MM.1S (cell line): ENCODE measurements around the gene RXRA.

Source experiments
- DNase-seq: peaks from one replicate; pipeline ENCODE4 v3.0.0-alpha.2; 2015
- H2AFZ ChIP-seq: fragments of 300-600 bp; sonication (generic); 2 replicates; pipeline ENCODE4 v1.6.0; 2016; ENCODE audit warnings: antibody characterized with exemption, low read length
- H3F3A ChIP-seq: fragments of 300-600 bp; sonication (generic); 2 replicates; pipeline ENCODE4 v1.6.1; 2016; ENCODE audit warnings: mild to moderate bottlenecking, antibody characterized with exemption, low read length, moderate library complexity, mixed read lengths; ENCODE audit not compliant: insufficient read depth
- H3K27ac ChIP-seq: fragments of 300-600 bp; sonication (generic); 2 replicates; pipeline ENCODE4 v1.5.1; 2016; ENCODE audit warnings: mild to moderate bottlenecking, low read length
- H3K27me3 ChIP-seq: fragments of 300-600 bp; sonication (generic); replicated peaks from 2 replicates; pipeline ENCODE4 v1.6.0; 2016; ENCODE audit warnings: low read length; ENCODE audit not compliant: insufficient read depth
- H3K36me3 ChIP-seq: fragments of 300-600 bp; sonication (generic); replicated peaks from 2 replicates; pipeline ENCODE4 v1.6.1; 2016; ENCODE audit warnings: mild to moderate bottlenecking, low read length, mixed read lengths; ENCODE audit not compliant: insufficient read depth
- H3K4me1 ChIP-seq: fragments of 300-600 bp; sonication (generic); 2 replicates; pipeline ENCODE4 v1.6.1; 2016; ENCODE audit warnings: low read length, mixed read lengths
- H3K4me2 ChIP-seq: fragments of 300-600 bp; sonication (generic); 2 replicates; pipeline ENCODE4 v1.6.0; 2016; ENCODE audit warnings: low read depth, low read length
- H3K4me3 ChIP-seq: fragments of 300-600 bp; sonication (generic); 2 replicates; pipeline ENCODE4 v1.5.1; 2016; ENCODE audit warnings: low read length, mixed read lengths
- H3K79me2 ChIP-seq: fragments of 300-600 bp; sonication (generic); 2 replicates; pipeline ENCODE4 v1.6.1; 2016; ENCODE audit warnings: mixed run types, low read length, mixed read lengths
- H3K9ac ChIP-seq: fragments of 300-600 bp; sonication (generic); 2 replicates; pipeline ENCODE4 v1.6.1; 2016; ENCODE audit warnings: low read length, mixed read lengths
- H3K9me2 ChIP-seq: fragments of 300-600 bp; sonication (generic); replicated peaks from 2 replicates; pipeline ENCODE4 v1.6.1; 2016; ENCODE audit warnings: mild to moderate bottlenecking, low read length, mixed read lengths; ENCODE audit not compliant: insufficient read depth
- H3K9me3 ChIP-seq: fragments of 300-600 bp; sonication (generic); replicated peaks from 2 replicates; pipeline ENCODE4 v1.6.1; 2016; ENCODE audit warnings: mild to moderate bottlenecking, low read length, mixed read lengths; ENCODE audit not compliant: insufficient read depth
- H4K20me1 ChIP-seq: fragments of 300-600 bp; sonication (generic); 2 replicates; pipeline ENCODE4 v1.6.1; 2016; ENCODE audit warnings: mild to moderate bottlenecking, low read length, moderate library complexity, mixed read lengths; ENCODE audit not compliant: insufficient read depth
- EZH2 ChIP-seq: fragments of 300-600 bp; sonication (generic); optimal IDR thresholded peaks from 2 replicates; pipeline ENCODE3; 2017; ENCODE audit warnings: low read depth, mild to moderate bottlenecking, antibody characterized with exemption, low read length, mixed read lengths
- EZH2phosphoT487 ChIP-seq: fragments of 300-600 bp; sonication (generic); IDR thresholded peaks from 2 replicates; pipeline ENCODE4 v1.6.1; 2018; ENCODE audit warnings: antibody characterized with exemption, low read length
- TF ChIP-seq, protein P1 (sequence below): fragments of 300-600 bp; sonication (generic); IDR thresholded peaks from 2 replicates; pipeline ENCODE4 v1.5.1; 2016; ENCODE audit warnings: antibody characterized with exemption, low read length, mixed read lengths

The RXRA gene

DNA sequence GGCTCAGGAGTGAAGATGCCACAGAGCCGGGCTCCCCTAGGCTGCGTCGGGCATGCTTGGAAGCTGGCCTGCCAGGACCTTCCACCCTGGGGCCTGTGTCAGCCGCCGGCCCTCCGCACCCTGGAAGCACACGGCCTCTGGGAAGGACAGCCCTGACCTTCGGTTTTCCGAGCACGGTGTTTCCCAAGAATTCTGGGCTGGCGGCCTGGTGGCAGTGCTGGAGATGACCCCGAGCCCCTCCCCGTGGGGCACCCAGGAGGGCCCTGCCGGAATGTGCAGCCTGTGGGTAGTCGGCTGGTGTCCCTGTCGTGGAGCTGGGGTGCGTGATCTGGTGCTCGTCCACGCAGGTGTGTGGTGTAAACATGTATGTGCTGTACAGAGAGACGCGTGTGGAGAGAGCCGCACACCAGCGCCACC is 113.1 kb downstream of the RXRA start:
- H3K4me3 ChIP-seq: no peak overlapping the region
- H3K27ac ChIP-seq: no peak overlapping the region
- TF ChIP-seq, protein P1, sequence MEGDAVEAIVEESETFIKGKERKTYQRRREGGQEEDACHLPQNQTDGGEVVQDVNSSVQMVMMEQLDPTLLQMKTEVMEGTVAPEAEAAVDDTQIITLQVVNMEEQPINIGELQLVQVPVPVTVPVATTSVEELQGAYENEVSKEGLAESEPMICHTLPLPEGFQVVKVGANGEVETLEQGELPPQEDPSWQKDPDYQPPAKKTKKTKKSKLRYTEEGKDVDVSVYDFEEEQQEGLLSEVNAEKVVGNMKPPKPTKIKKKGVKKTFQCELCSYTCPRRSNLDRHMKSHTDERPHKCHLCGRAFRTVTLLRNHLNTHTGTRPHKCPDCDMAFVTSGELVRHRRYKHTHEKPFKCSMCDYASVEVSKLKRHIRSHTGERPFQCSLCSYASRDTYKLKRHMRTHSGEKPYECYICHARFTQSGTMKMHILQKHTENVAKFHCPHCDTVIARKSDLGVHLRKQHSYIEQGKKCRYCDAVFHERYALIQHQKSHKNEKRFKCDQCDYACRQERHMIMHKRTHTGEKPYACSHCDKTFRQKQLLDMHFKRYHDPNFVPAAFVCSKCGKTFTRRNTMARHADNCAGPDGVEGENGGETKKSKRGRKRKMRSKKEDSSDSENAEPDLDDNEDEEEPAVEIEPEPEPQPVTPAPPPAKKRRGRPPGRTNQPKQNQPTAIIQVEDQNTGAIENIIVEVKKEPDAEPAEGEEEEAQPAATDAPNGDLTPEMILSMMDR: no peak
- TF ChIP-seq EZH2phosphoT487: no peak
- no peak for TF ChIP-seq EZH2
- H3K4me2 ChIP-seq: no peak overlapping the region
- H4K20me1 ChIP-seq: no peaks in the 10 kb centered on the region
- no peaks in the 10 kb centered on the region for H3F3A ChIP-seq
- H3K9ac ChIP-seq: no peak overlapping the region
- H3K4me1 ChIP-seq: peaks cover 5% of the 10 kb centered on the region
- H3K27me3 ChIP-seq: peaks cover 14% of the 10 kb centered on the region
- H3K79me2 ChIP-seq: no peaks in the 10 kb centered on the region
- no peaks in the 10 kb centered on the region for H3K9me3 ChIP-seq
- no peaks in the 10 kb centered on the region for H3K36me3 ChIP-seq
- no peak for DNase-seq
- no peak overlapping the region for H2AFZ ChIP-seq
- no peaks in the 10 kb centered on the region for H3K9me2 ChIP-seq

DNA sequence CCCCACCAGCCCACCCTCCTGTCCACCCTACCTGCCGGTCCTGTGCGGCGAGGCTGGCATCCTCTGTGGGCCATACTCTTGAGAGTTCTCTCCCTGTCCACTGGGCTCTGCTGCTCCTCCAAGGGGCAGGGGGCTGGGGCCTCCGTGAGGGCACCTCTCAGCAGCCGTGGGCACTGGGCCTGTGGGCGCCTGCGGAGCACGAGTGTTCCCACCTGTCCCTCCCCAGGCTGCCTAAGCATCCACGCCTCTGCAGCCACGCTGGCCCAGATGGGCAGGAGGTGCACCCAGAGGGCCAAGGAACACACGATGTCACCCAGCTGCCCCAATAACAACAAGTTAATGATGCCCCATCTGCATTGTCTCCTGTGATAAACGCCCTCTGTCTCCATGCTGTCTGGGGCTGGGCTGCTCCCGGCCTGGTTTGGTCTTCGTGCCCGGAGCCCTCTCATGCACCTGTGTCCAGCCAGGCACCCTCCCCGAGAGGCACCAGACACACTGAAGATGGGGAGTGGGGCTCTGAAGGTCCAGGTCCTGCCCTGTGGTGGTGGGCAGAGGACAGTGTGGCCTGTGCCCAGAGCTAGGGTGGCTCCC is 114.5 kb downstream of the RXRA start:
- Histone ChIP-seq H3K27ac (no peak overlapping the region), H4K20me1 (no peaks in the 10 kb centered on the region), H3K4me2 (no peak overlapping the region), H2AFZ (no peak overlapping the region), H3K4me1 (peaks cover 5% of the 10 kb centered on the region), H3K36me3 (no peaks in the 10 kb centered on the region), H3K79me2 (no peaks in the 10 kb centered on the region), H3K27me3 (peaks cover 24% of the 10 kb centered on the region), H3F3A (no peaks in the 10 kb centered on the region), H3K9ac (no peak overlapping the region), H3K9me3 (no peaks in the 10 kb centered on the region), H3K4me3 (no peak overlapping the region), H3K9me2 (no peaks in the 10 kb centered on the region)
- TF ChIP-seq EZH2 (no peak), EZH2phosphoT487 (no peak)
- TF ChIP-seq, protein P1: no peak
- no peak for DNase-seq

DNA sequence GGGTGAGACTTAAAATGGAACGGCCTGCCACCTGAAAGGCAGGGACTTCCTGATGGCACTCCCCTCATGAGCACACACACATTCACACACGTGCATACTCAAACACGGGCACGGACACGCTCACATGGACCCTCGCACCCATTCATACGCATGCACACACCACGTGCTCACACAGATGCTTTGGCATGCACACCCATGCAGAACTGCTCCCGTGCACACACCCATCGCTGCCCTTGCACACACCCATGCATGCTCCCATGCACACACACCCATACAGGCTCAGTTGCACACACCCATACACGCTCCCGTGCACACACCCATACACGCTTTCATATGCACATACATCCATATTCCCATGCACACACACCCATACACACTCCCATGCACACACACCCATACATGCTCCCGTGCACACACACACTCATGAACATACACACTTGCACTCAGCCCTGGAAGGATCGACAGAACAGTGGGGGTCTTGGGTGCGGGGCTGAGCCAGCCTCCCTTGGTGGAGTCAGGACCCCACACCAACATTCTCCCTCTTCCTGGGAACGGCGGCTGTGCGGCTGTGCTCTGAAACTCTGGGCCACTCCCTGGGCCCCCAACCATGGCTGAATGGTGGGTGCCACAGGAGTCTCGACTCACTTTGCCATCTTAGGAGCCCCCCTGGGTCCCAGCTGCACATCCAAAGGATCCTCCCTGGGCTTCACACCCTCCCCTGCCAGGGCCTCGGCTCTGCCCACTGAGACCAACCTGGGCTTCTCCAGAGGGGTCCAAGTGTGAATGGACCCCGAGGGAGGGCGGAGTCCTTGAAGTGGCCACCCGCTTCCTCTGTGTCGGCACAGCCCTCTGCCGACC is 115.2 kb downstream of the RXRA start:
- Histone ChIP-seq H3K36me3 (no peaks in the 10 kb centered on the region), H3K27ac (no peak overlapping the region), H3K79me2 (no peaks in the 10 kb centered on the region), H3K4me2 (no peak overlapping the region), H3K27me3 (peaks cover 32% of the 10 kb centered on the region), H3K4me1 (peaks cover 5% of the 10 kb centered on the region), H4K20me1 (no peaks in the 10 kb centered on the region), H3F3A (no peaks in the 10 kb centered on the region), H3K9me3 (no peaks in the 10 kb centered on the region), H2AFZ (no peak overlapping the region), H3K4me3 (no peak overlapping the region), H3K9me2 (no peaks in the 10 kb centered on the region), H3K9ac (no peak overlapping the region)
- no peak for DNase-seq
- TF ChIP-seq EZH2: no peak
- TF ChIP-seq, protein P1: no peak
